HG03378 (cell line): ENCODE measurements around the gene TUSC2.
"Not testable (repeated sequence)": the region's sequence is repeated elsewhere in the genome, so short reads cannot be mapped to it uniquely, and the experiment has no call there.

Experiments
- ATAC-seq: cut with Tn5 transposase; IDR thresholded peaks from one replicate; pipeline ENCODE4 v1.9.1; 2021; ENCODE audit warnings: mild to moderate bottlenecking, moderate library complexity; ENCODE audit not compliant: unreplicated experiment

The TUSC2 gene

GRCh38 chr3:50319894-50320625 is 8.0 kb downstream of the TUSC2 start:
- no peak for ATAC-seq

GRCh38 chr3:50319181-50319893 is 8.7 kb downstream of the TUSC2 start:
- no peak for ATAC-seq

- ATAC-seq: no peak
Measured at GRCh38 chr3:50318615-50319014, 9.4 kb downstream of the TUSC2 start.

GRCh38 chr3:50318163-50318562 is 9.9 kb downstream of the TUSC2 start:
- no peak for ATAC-seq

GRCh38 chr3:50317300-50317699 is 10.7 kb downstream of the TUSC2 start:
- ATAC-seq: no peak

GRCh38 chr3:50316657-50317242 is 11.3 kb downstream of the TUSC2 start:
- ATAC-seq: no peak

- no peak for ATAC-seq
Measured at GRCh38 chr3:50314816-50315215, 13.2 kb downstream of the TUSC2 start.

GRCh38 chr3:50314342-50314741 is 13.7 kb downstream of the TUSC2 start:
- ATAC-seq: no peak

- ATAC-seq: not testable (repeated sequence)
Measured at GRCh38 chr3:50312041-50312440, 16.0 kb downstream of the TUSC2 start.

- ATAC-seq: no peak
Measured at GRCh38 chr3:50304601-50305000, 23.4 kb downstream of the TUSC2 start.

GRCh38 chr3:50303013-50303815 is 24.8 kb downstream of the TUSC2 start, which contains the start of gene HYAL1:
HYAL1 (minus strand) TSS chr3:50303574; CDS start chr3:50302956, 618 bp downstream.
- ATAC-seq: no peak

GRCh38 chr3:50302095-50303012 is 25.7 kb downstream of the TUSC2 start:
- ATAC-seq: no peak

- ATAC-seq: no peak
Measured at GRCh38 chr3:50300681-50301254, 27.3 kb downstream of the TUSC2 start.

- ATAC-seq: no peak
Measured at GRCh38 chr3:50299929-50300680, 27.9 kb downstream of the TUSC2 start.

- no peak for ATAC-seq
Measured at GRCh38 chr3:50299638-50299928, 28.4 kb downstream of the TUSC2 start.

GRCh38 chr3:50298836-50299637 is 29.0 kb downstream of the TUSC2 start, which contains the start of the genes HYAL3 and NAA80:
HYAL3 (minus strand) TSS chr3:50299405; CDS start chr3:50295602, 3,803 bp downstream.
NAA80 (minus strand) TSS chr3:50299405; CDS start chr3:50297463, 1,942 bp downstream.
- ATAC-seq: peak; percentile 72

- ATAC-seq: no peak
Measured at GRCh38 chr3:50297896-50298725, 29.9 kb downstream of the TUSC2 start.
